OCI-LY3 (cell line): ENCODE results near the gene KRT6A.

Experiments used
- EZH2phosphoT487 ChIP-seq: fragments of 200-600 bp; shearing (Covaris generic); IDR thresholded peaks from 2 replicates; pipeline ENCODE4 v1.6.1; 2018; ENCODE audit warnings: antibody characterized with exemption, mixed run types, low read depth
- TF ChIP-seq, protein P1 (sequence below): fragments of 200-600, 300-600 bp; sonication (generic); IDR thresholded peaks from 2 replicates; pipeline ENCODE4 v1.5.1; 2014; ENCODE audit warnings: antibody characterized with exemption, low read length, low read depth

DNA sequence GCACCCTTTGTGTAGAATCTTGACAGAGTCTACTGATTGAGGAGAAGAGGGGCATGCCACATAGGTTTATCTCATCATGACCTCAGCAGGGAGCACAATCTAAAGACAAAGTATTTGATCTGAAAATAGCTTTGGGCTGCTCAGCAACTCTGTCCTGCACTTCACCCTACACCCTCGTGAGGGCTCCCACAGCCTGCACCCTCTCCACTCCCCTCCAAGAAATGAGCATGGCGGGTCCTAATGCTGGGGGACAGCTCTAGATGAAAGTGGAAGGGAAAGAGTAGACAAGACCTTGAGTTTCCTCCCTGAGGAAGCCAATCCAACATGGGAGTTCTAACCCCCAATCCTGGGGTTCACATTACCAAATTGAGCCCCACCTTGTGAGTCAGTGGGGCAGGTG, 37.8 kb upstream of the KRT6A start:
- TF ChIP-seq, protein P1, sequence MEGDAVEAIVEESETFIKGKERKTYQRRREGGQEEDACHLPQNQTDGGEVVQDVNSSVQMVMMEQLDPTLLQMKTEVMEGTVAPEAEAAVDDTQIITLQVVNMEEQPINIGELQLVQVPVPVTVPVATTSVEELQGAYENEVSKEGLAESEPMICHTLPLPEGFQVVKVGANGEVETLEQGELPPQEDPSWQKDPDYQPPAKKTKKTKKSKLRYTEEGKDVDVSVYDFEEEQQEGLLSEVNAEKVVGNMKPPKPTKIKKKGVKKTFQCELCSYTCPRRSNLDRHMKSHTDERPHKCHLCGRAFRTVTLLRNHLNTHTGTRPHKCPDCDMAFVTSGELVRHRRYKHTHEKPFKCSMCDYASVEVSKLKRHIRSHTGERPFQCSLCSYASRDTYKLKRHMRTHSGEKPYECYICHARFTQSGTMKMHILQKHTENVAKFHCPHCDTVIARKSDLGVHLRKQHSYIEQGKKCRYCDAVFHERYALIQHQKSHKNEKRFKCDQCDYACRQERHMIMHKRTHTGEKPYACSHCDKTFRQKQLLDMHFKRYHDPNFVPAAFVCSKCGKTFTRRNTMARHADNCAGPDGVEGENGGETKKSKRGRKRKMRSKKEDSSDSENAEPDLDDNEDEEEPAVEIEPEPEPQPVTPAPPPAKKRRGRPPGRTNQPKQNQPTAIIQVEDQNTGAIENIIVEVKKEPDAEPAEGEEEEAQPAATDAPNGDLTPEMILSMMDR, result peak; percentile 51
- TF ChIP-seq EZH2phosphoT487, result no peak
